D721Med (cell line): Measurements from ENCODE around the gene CFAP410.
"Not testable (repeated sequence)": the region's sequence is repeated elsewhere in the genome, so short reads cannot be mapped to it uniquely, and the experiment has no call there.

Source experiments
- DNase-seq: peaks from one replicate; pipeline ENCODE4 v3.0.0; 2011; ENCODE audit warnings: low spot score; ENCODE audit not compliant: insufficient read length
- FAIRE-seq: peaks from 2 replicates; lab custom pipeline; 2011; peaks lifted over from hg19 to GRCh38; lab: Jason Lieb, UNC
- TF ChIP-seq, protein P1 (sequence below): IDR thresholded peaks from 2 replicates; pipeline ENCODE4 v1.5.1; 2012; ENCODE audit warnings: mild to moderate bottlenecking, control low read depth; ENCODE audit not compliant: insufficient read depth; ENCODE audit errors: missing control alignments

CFAP410 gene

GRCh38 chr21:44363278-44363677 lies 24.1 kb upstream of the CFAP410 start:
- TF ChIP-seq, protein P1, sequence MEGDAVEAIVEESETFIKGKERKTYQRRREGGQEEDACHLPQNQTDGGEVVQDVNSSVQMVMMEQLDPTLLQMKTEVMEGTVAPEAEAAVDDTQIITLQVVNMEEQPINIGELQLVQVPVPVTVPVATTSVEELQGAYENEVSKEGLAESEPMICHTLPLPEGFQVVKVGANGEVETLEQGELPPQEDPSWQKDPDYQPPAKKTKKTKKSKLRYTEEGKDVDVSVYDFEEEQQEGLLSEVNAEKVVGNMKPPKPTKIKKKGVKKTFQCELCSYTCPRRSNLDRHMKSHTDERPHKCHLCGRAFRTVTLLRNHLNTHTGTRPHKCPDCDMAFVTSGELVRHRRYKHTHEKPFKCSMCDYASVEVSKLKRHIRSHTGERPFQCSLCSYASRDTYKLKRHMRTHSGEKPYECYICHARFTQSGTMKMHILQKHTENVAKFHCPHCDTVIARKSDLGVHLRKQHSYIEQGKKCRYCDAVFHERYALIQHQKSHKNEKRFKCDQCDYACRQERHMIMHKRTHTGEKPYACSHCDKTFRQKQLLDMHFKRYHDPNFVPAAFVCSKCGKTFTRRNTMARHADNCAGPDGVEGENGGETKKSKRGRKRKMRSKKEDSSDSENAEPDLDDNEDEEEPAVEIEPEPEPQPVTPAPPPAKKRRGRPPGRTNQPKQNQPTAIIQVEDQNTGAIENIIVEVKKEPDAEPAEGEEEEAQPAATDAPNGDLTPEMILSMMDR = no peak
- DNase-seq (no peak), FAIRE-seq (no peak)

- DNase-seq, FAIRE-seq: not testable (repeated sequence)
Observed at GRCh38 chr21:44361903-44362302, 22.7 kb upstream of the CFAP410 start.

- FAIRE-seq (no peak), DNase-seq (no peak)
- TF ChIP-seq, protein P1 = no peak
Observed at GRCh38 chr21:44360159-44360558, 21.0 kb upstream of the CFAP410 start.

DNA sequence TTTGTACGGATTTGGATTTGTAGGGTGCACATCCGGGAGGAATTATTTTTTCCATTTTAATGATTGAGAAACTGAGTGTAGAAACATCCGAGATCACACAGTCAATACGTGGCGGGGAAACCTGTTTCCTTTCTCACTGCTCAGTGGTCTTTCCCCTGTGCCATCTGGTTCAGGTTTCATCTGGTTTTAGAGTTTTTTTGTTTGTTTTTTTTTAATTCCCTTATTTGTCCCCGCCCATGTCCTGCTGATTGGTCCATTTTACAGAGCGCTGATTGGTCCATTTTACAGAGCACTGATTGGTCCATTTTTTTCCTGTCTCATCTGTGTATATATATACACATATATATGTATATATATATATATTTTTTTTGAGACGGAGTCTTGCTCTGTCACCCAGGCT lies 20.2 kb upstream of the CFAP410 start:
- TF ChIP-seq, protein P1 = no peak
- FAIRE-seq (no peak), DNase-seq (no peak)

GRCh38 chr21:44357064-44357837 lies 18.1 kb upstream of the CFAP410 start:
- no peak for DNase-seq
- TF ChIP-seq, protein P1 = no peak
- no peak for FAIRE-seq

DNA sequence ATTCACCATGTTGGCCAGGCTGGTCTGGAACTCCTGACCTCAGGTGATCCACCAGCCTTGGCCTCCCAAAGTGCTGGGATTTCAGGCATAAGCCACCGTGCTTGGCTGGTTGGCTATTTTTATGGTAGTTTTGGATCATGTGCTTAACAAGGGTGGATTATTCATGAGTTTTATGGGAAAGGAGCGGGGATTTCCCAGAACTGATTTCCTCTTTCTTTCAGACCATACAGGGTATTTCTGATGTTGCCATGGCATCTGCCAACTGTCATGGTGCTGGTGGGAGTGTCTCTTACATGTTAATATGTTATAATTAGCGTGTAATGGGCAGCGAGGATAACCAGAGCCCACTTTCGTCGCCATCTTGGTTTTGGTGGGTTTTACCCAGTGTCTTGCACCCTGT lies 17.4 kb upstream of the CFAP410 start:
- TF ChIP-seq, protein P1 = no peak
- no peak for FAIRE-seq
- DNase-seq = no peak

- no peak for FAIRE-seq
- no peak for DNase-seq
- TF ChIP-seq, protein P1 = no peak
Observed at GRCh38 chr21:44356160-44356559, 17.0 kb upstream of the CFAP410 start.
